ENCODE measurements around the gene EIF4E2. TPM values are rescaled to one million over a fixed set of nuclear protein-coding genes. Genes with fewer than 3 reads are reported as not detected.

Gene EIF4E2
- polyA plus RNA-seq, 4 donors, result 67.9 to 103 (median 88.4) TPM

DNA sequence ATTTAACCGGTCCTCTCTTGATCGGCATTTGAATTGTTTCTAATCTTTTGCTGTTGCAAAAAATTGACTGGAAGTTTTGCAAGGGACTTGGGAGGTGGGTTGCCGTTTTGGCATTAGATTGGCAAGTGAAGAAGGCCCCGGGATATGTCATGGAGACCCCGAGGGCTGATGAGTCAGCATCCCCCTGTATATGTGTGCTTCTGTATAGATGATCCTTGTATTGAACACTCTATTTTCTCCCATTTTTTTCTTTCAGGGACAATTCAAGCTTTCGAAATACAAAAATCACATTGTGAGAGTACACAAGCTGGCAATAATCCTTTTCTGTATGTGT is 30.1 kb downstream of the EIF4E2 start:
- no peak overlapping the region for H3K4me3 ChIP-seq (ENCODE audit: low read depth in 1 of 3, low read length in 3 of 3)
- FAIRE-seq, result no peak
- peaks cover 0 to 3% of the 10 kb centered on the region in 2 donors for H3K9me3 ChIP-seq (ENCODE audit: control insufficient read depth in 2 of 2, insufficient read depth in 1 of 2, low read depth in 1 of 2, low read length in 1 of 2)
- H3K4me1 ChIP-seq (ENCODE audit: control insufficient read depth in 3 of 3, insufficient read depth in 2 of 3, low read depth in 1 of 3, low read length in 2 of 3), result peaks cover 0 to 33% (median 0%) of the 10 kb centered on the region in 3 donors
- no peak overlapping the region for H3K27ac ChIP-seq (ENCODE audit: low read depth in 1 of 3, low read length in 2 of 3)
- no peak for DNase-seq
- 41 to 77% (median 59%) methylated on average over 6 of the region's 6 CpGs for whole genome bisulfite sequencing, 3 donors
- peaks cover 0 to 17% (median 8%) of the 10 kb centered on the region in 3 donors for H3K36me3 ChIP-seq (ENCODE audit: control insufficient read depth in 3 of 3, insufficient read depth in 2 of 3, low read depth in 1 of 3, low read length in 3 of 3)
- H3K27me3 ChIP-seq (ENCODE audit: control insufficient read depth in 3 of 3, insufficient read depth in 3 of 3, low read length in 3 of 3), result no peaks in the 10 kb centered on the region

DNA sequence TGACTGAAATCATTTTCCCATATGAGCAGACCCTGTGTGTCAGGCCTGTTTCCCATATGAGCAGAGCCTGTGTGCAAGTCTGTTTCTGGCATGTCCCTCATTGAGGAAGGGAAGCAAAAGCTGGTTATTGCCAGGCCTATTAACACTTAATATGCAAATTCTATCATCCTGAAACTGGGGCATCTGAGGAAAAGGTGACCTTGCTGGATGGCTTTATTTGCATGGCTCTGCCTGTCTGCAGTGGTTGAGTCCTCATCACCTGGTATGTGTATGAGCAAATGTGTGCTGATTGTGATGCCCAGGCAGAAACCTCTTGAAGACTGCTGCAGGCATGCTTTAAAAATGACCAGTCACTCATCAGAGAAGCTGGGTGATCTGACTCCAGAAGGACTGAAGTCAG is 31.2 kb downstream of the EIF4E2 start:
- peaks cover 0 to 17% (median 8%) of the 10 kb centered on the region in 3 donors for H3K36me3 ChIP-seq (ENCODE audit: control insufficient read depth in 3 of 3, insufficient read depth in 2 of 3, low read depth in 1 of 3, low read length in 3 of 3)
- H3K27ac ChIP-seq (ENCODE audit: low read depth in 1 of 3, low read length in 2 of 3), result no peak overlapping the region

DNA sequence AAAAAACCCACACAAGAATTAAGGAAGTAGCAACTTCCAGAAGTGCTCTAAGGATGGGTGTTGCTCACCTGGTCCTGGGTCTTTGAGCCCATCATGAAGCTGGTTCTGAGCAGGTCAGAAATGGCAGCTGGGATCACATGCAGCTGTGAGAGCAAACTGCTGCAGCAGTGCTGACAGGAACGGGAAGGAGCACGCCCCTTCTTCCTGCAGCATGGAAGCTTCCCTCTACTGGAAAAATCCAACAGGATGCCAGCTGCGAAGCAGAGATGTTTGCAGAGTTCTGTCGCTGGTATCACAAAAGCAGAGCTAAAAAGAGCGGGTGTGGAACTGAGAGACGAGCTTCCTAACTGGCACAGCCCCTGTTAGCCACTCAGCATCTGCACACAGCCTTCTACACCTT is 33.7 kb downstream of the EIF4E2 start:
- Histone ChIP-seq H3K4me3 (ENCODE audit: low read depth in 1 of 3, low read length in 3 of 3) (no peak overlapping the region), H3K4me1 (ENCODE audit: control insufficient read depth in 3 of 3, insufficient read depth in 2 of 3, low read depth in 1 of 3, low read length in 2 of 3) (peaks cover 0 to 14% (median 0%) of the 10 kb centered on the region in 3 donors), H3K36me3 (ENCODE audit: control insufficient read depth in 3 of 3, insufficient read depth in 2 of 3, low read depth in 1 of 3, low read length in 3 of 3) (peaks cover 0 to 14% (median 8%) of the 10 kb centered on the region in 3 donors), H3K9me3 (ENCODE audit: control insufficient read depth in 2 of 2, insufficient read depth in 1 of 2, low read depth in 1 of 2, low read length in 1 of 2) (peaks cover 0 to 3% of the 10 kb centered on the region in 2 donors), H3K27ac (ENCODE audit: low read depth in 1 of 3, low read length in 2 of 3) (no peak overlapping the region), H3K27me3 (ENCODE audit: control insufficient read depth in 3 of 3, insufficient read depth in 3 of 3, low read length in 3 of 3) (no peaks in the 10 kb centered on the region)
- WGBS, 3 donors, result 83 to 93% (median 91%) methylated on average over 6 of the region's 6 CpGs
- no peak for FAIRE-seq
- no peak for DNase-seq

More for the DNA sequence above, 31.2 kb downstream of the EIF4E2 start:
- FAIRE-seq, result no peak
- Histone ChIP-seq H3K27me3 (ENCODE audit: control insufficient read depth in 3 of 3, insufficient read depth in 3 of 3, low read length in 3 of 3) (no peaks in the 10 kb centered on the region), H3K9me3 (ENCODE audit: control insufficient read depth in 2 of 2, insufficient read depth in 1 of 2, low read depth in 1 of 2, low read length in 1 of 2) (peaks cover 0 to 3% of the 10 kb centered on the region in 2 donors), H3K4me3 (ENCODE audit: low read depth in 1 of 3, low read length in 3 of 3) (no peak overlapping the region), H3K4me1 (ENCODE audit: control insufficient read depth in 3 of 3, insufficient read depth in 2 of 3, low read depth in 1 of 3, low read length in 2 of 3) (peaks cover 0 to 33% (median 0%) of the 10 kb centered on the region in 3 donors)
- no peak for DNase-seq

DNA sequence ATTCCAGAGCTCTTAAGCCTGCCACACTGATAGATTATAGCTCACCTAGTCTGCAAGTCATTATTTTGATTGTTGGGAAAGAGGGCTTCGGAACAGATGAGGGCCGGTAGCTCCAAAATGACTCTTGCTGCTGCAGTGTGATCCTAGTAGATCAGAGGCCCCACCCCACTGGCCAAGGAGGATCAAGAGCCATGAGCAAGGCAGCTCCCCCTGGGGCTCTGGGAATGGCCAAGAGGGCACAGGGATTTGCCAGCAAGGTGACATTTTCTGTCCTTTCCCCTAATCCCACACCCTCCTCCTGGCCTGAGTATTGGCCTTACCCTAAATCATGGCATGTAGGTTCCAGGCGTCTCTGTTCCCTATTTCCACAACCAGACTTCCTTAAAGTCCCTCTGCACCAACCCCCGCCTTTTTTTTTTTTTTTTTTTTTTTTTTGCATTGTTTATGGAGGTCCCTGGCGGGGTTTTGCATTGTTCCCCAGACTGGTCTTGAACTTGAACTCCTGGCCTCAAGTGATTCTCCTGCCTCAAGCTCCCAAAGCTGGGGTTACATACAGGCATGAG is 36.5 kb downstream of the EIF4E2 start:
- Histone ChIP-seq H3K4me3 (ENCODE audit: low read depth in 1 of 3, low read length in 3 of 3) (no peak overlapping the region), H3K27me3 (ENCODE audit: control insufficient read depth in 3 of 3, insufficient read depth in 3 of 3, low read length in 3 of 3) (no peaks in the 10 kb centered on the region), H3K36me3 (ENCODE audit: control insufficient read depth in 3 of 3, insufficient read depth in 2 of 3, low read depth in 1 of 3, low read length in 3 of 3) (peaks cover 0 to 6% (median 0%) of the 10 kb centered on the region in 3 donors), H3K27ac (ENCODE audit: low read depth in 1 of 3, low read length in 2 of 3) (no peak overlapping the region), H3K4me1 (ENCODE audit: control insufficient read depth in 3 of 3, insufficient read depth in 2 of 3, low read depth in 1 of 3, low read length in 2 of 3) (no peaks in the 10 kb centered on the region), H3K9me3 (ENCODE audit: control insufficient read depth in 2 of 2, insufficient read depth in 1 of 2, low read depth in 1 of 2, low read length in 1 of 2) (peaks cover 0 to 3% of the 10 kb centered on the region in 2 donors)
- no peak for DNase-seq
- FAIRE-seq, result no peak
- 82 to 91% (median 88%) methylated on average over 4 to 5 of the region's 5 CpGs for WGBS, 3 donors

DNA sequence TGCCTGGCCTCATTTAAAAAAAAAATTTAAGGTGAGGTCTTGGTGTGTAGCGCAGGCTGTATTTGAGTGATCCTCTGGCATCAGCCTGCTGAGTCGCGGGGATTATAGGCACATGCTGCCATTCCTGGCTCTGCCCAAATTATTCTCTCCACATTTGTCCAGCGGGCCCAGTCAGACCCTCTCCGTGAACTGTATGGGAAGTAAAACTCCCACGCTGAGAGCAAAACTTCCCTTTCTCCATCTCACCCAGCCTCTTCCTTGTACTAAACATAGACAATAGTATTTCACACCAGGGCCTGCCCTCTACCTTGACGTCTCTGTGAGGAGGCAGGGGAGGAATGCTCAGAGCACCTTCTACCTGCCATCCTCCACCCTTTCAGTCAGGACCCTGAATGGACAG is 37.0 kb downstream of the EIF4E2 start:
- H3K4me3 ChIP-seq (ENCODE audit: low read depth in 1 of 3, low read length in 3 of 3), result no peak overlapping the region
- 83 to 89% (median 85%) methylated on average over 7 of the region's 7 CpGs for WGBS, 3 donors

DNA sequence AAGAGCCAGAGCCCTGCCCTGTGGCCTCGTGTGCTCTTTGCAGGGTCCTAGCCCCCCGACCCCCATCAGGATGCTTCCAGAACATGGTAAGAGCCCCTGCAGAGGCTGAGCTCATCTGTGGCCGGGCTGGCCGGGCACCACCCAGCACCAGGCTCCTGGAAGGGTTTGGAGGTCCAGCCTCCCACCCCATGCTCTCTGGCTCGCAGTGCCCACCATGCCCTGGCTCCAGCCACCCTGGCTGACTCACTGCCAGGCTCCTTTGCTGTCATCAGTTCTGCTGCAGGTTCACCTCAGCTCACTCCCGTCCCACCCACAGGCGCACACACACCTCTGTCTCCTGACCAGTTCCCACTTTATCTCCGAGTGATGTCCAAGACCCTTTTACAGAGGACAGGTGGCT is 37.5 kb downstream of the EIF4E2 start:
- H3K36me3 ChIP-seq (ENCODE audit: control insufficient read depth in 3 of 3, insufficient read depth in 2 of 3, low read depth in 1 of 3, low read length in 3 of 3), result peaks cover 0 to 5% (median 0%) of the 10 kb centered on the region in 3 donors
- H3K9me3 ChIP-seq (ENCODE audit: control insufficient read depth in 2 of 2, insufficient read depth in 1 of 2, low read depth in 1 of 2, low read length in 1 of 2), result peaks cover 0 to 3% of the 10 kb centered on the region in 2 donors
- no peak overlapping the region for H3K27ac ChIP-seq (ENCODE audit: low read depth in 1 of 3, low read length in 2 of 3)
- FAIRE-seq, result no peak
- no peak overlapping the region for H3K4me3 ChIP-seq (ENCODE audit: low read depth in 1 of 3, low read length in 3 of 3)
- peaks cover 2 to 5% (median 3%) of the 10 kb centered on the region in 3 donors for H3K4me1 ChIP-seq (ENCODE audit: control insufficient read depth in 3 of 3, insufficient read depth in 2 of 3, low read depth in 1 of 3, low read length in 2 of 3)
- WGBS, 3 donors, result 90 to 91% (median 91%) methylated on average over 8 of the region's 8 CpGs
- H3K27me3 ChIP-seq (ENCODE audit: control insufficient read depth in 3 of 3, insufficient read depth in 3 of 3, low read length in 3 of 3), result no peaks in the 10 kb centered on the region
- no peak for DNase-seq

More for the DNA sequence above, 37.0 kb downstream of the EIF4E2 start:
- Histone ChIP-seq H3K27me3 (ENCODE audit: control insufficient read depth in 3 of 3, insufficient read depth in 3 of 3, low read length in 3 of 3) (no peaks in the 10 kb centered on the region), H3K27ac (ENCODE audit: low read depth in 1 of 3, low read length in 2 of 3) (no peak overlapping the region), H3K9me3 (ENCODE audit: control insufficient read depth in 2 of 2, insufficient read depth in 1 of 2, low read depth in 1 of 2, low read length in 1 of 2) (peaks cover 0 to 3% of the 10 kb centered on the region in 2 donors), H3K36me3 (ENCODE audit: control insufficient read depth in 3 of 3, insufficient read depth in 2 of 3, low read depth in 1 of 3, low read length in 3 of 3) (peaks cover 0 to 6% (median 0%) of the 10 kb centered on the region in 3 donors), H3K4me1 (ENCODE audit: control insufficient read depth in 3 of 3, insufficient read depth in 2 of 3, low read depth in 1 of 3, low read length in 2 of 3) (peaks cover 1 to 2% (median 1%) of the 10 kb centered on the region in 3 donors)
- no peak for DNase-seq
- FAIRE-seq, result no peak

DNA sequence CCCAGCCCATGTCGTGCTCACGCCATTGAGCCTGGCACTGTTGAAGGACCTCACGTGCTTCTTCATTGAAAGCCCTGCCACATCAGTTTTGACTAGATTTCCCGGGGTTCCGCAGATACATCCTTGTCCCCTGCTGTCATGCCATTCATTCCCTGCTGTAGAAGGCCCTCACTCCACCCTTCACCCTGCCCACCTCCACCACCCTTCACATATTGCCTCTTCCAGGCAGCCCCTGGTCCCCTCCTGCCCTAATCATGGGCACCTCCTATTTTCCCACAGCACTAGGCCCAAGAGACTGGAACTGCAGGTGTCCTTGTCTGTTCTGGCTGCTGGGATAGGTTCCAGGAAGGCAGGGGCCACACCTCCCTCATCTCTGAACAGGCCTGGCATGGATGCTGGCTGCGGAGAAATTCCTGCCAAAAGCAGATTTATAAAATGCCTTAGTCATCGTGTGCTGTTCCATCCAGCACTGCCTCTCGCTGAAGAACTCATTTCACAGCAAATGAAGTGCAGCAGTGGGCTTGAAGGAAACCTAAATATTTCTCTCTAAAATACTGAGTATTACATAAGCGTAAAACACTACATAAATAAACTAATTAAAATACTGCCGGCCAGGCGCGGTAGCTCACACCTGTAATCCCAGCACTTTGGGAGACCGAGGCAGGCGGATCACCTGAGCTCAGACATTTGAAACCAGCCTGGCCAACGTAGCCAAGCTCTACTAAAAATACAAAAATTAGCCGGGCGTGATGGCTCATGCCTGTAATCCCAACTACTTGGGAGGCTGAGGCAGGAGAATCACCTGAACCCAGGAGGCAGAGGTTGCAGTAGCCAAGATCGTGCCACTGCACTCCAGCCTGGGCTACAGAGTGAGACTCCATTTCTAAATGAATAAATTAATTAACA is 38.4 kb downstream of the EIF4E2 start:
- no peak for FAIRE-seq
- Histone ChIP-seq H3K9me3 (ENCODE audit: control insufficient read depth in 2 of 2, insufficient read depth in 1 of 2, low read depth in 1 of 2, low read length in 1 of 2) (peaks cover 0 to 3% of the 10 kb centered on the region in 2 donors), H3K27ac (ENCODE audit: low read depth in 1 of 3, low read length in 2 of 3) (no peak overlapping the region)

DNA sequence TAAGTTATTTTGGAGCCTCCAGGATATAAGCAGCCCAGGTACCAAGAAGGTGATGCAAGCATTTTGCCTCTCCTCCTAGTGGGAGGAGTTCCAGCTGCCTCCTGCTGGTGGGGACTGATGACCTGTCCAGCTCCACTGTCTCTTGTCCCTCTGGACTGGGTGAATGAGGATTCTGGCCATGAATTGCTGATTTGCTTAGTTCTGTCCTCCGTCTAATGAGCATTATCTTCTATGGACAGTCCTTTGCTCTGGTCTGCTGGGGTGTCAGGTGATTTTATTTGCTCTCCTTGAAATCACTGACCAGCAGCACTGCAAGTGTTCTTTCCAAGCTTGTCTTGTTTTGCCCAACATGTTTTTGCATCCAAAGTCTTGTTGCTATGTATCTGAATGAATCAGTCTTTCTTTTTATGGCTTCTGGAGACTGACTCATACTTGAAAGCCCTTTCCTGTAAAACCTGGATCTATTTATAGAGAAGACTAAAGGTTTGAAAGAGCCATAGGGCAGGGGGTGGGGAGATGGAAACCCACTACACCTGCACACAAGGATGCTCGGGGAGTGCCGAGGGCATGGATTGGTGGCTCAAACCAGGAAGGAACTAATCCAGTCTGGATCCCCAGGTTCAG is 42.4 kb downstream of the EIF4E2 start:
- H3K27ac ChIP-seq (ENCODE audit: low read depth in 1 of 3, low read length in 2 of 3), result peak overlapping the region; percentile 24 to 76 (median 74)
- FAIRE-seq (no peak), DNase-seq (peak; percentile 87 to 90)
- H3K4me3 ChIP-seq (ENCODE audit: low read depth in 1 of 3, low read length in 3 of 3), result no peak overlapping the region
- no peaks in the 10 kb centered on the region for H3K36me3 ChIP-seq (ENCODE audit: control insufficient read depth in 3 of 3, insufficient read depth in 2 of 3, low read depth in 1 of 3, low read length in 3 of 3)
- no peaks in the 10 kb centered on the region for H3K9me3 ChIP-seq (ENCODE audit: control insufficient read depth in 2 of 2, insufficient read depth in 1 of 2, low read depth in 1 of 2, low read length in 1 of 2)
- 13 to 61% (median 43%) methylated on average over 3 of the region's 3 CpGs for WGBS, 3 donors
- H3K4me1 ChIP-seq (ENCODE audit: control insufficient read depth in 3 of 3, insufficient read depth in 2 of 3, low read depth in 1 of 3, low read length in 2 of 3), result peaks cover 2 to 19% (median 8%) of the 10 kb centered on the region in 3 donors
- no peaks in the 10 kb centered on the region for H3K27me3 ChIP-seq (ENCODE audit: control insufficient read depth in 3 of 3, insufficient read depth in 3 of 3, low read length in 3 of 3)

More for the DNA sequence above, 38.4 kb downstream of the EIF4E2 start:
- H3K4me1 ChIP-seq (ENCODE audit: control insufficient read depth in 3 of 3, insufficient read depth in 2 of 3, low read depth in 1 of 3, low read length in 2 of 3), result peaks cover 2 to 14% (median 8%) of the 10 kb centered on the region in 3 donors
- peak in 1 of 2 donors; percentile 84 for DNase-seq
- no peak overlapping the region for H3K4me3 ChIP-seq (ENCODE audit: low read depth in 1 of 3, low read length in 3 of 3)
- H3K27me3 ChIP-seq (ENCODE audit: control insufficient read depth in 3 of 3, insufficient read depth in 3 of 3, low read length in 3 of 3), result no peaks in the 10 kb centered on the region
- peaks cover 0 to 4% (median 0%) of the 10 kb centered on the region in 3 donors for H3K36me3 ChIP-seq (ENCODE audit: control insufficient read depth in 3 of 3, insufficient read depth in 2 of 3, low read depth in 1 of 3, low read length in 3 of 3)
- 28 to 73% (median 53%) methylated on average over 18 of the region's 18 CpGs for WGBS, 3 donors

Measured in small intestine (tissue), 7 donors.